HEK293T (cell line): ENCODE measurements around the gene FAM120B.

ENCODE experiments used
- CTCF ChIA-PET: fragments of 350-600 bp; formaldehyde crosslinking; extraction: SDS; loops from one replicate; lab custom pipeline; 2021; ENCODE audit warnings: antibody characterized with exemption, inconsistent platforms; lab: Yijun Ruan, JAX
- POLR2A ChIA-PET: fragments of 350-600 bp; formaldehyde crosslinking; extraction: SDS; loops from one replicate; lab custom pipeline; 2020; ENCODE audit warnings: antibody characterized with exemption, inconsistent platforms; lab: Yijun Ruan, JAX
- DNase-seq: peaks from one replicate; pipeline ENCODE4 v3.0.0; 2012; ENCODE audit warnings: mixed read lengths; ENCODE audit errors: extremely low spot score
- ARNT ChIP-seq: fragments of 450-650 bp; IDR thresholded peaks from 2 replicates; pipeline ENCODE4 v1.6.1; 2017; ENCODE audit warnings: mild to moderate bottlenecking
- BHLHE40 ChIP-seq: fragments of 450-650 bp; IDR thresholded peaks from 2 replicates; pipeline ENCODE4 v1.6.1; 2016; ENCODE audit warnings: mild to moderate bottlenecking, moderate library complexity, borderline replicate concordance
- CTBP1 ChIP-seq: fragments of 450-650 bp; IDR thresholded peaks from 2 replicates; pipeline ENCODE4 v1.6.1; 2016; ENCODE audit warnings: borderline replicate concordance
- ELF4 ChIP-seq: fragments of 450-650 bp; IDR thresholded peaks from 2 replicates; pipeline ENCODE4 v1.6.1; 2017; ENCODE audit warnings: antibody characterized with exemption
- FOXA1 ChIP-seq: fragments of 450-650 bp; IDR thresholded peaks from 2 replicates; pipeline ENCODE4 v1.6.1; 2016; ENCODE audit warnings: mild to moderate bottlenecking
- FOXK2 ChIP-seq: fragments of 450-650 bp; IDR thresholded peaks from 2 replicates; pipeline ENCODE4 v1.6.1; 2016; ENCODE audit warnings: mild to moderate bottlenecking
- FOXM1 ChIP-seq: fragments of 450-650 bp; IDR thresholded peaks from 2 replicates; pipeline ENCODE4 v1.6.1; 2017; ENCODE audit warnings: mild to moderate bottlenecking, borderline replicate concordance
- HDGF ChIP-seq: fragments of 450-650 bp; IDR thresholded peaks from 2 replicates; pipeline ENCODE4 v1.6.1; 2017; ENCODE audit warnings: antibody characterized with exemption, borderline replicate concordance
- L3MBTL2 ChIP-seq: fragments of 450-650 bp; conservative IDR thresholded peaks from 2 replicates; pipeline ENCODE4 v1.6.1; 2016; ENCODE audit warnings: mild to moderate bottlenecking
- LEF1 ChIP-seq: fragments of 450-650 bp; IDR thresholded peaks from 2 replicates; pipeline ENCODE4 v1.6.1; 2017; ENCODE audit warnings: mild to moderate bottlenecking, borderline replicate concordance
- NFRKB ChIP-seq: fragments of 450-650 bp; IDR thresholded peaks from 2 replicates; pipeline ENCODE4 v1.6.1; 2016; ENCODE audit warnings: mild to moderate bottlenecking, moderate library complexity
- PKNOX1 ChIP-seq: fragments of 450-650 bp; IDR thresholded peaks from 2 replicates; pipeline ENCODE4 v1.6.1; 2016
- SP1 ChIP-seq: fragments of 450-650 bp; IDR thresholded peaks from 2 replicates; pipeline ENCODE4 v1.6.1; 2017
- SUZ12 ChIP-seq: fragments of 450-650 bp; IDR thresholded peaks from 2 replicates; pipeline ENCODE4 v1.6.1; 2016; ENCODE audit warnings: mild to moderate bottlenecking
- TARDBP ChIP-seq: fragments of 450-650 bp; IDR thresholded peaks from 2 replicates; pipeline ENCODE4 v1.6.1; 2016
- ZNF384 ChIP-seq: fragments of 450-650 bp; IDR thresholded peaks from 2 replicates; pipeline ENCODE4 v1.6.1; 2016

The FAM120B gene

GRCh38 chr6:170269846-170270541 lies 36.6 kb upstream of the FAM120B start:
- no peak for TF ChIP-seq FOXK2
- no peak for TF ChIP-seq SP1
- TF ChIP-seq SUZ12 = no peak
- no peak for TF ChIP-seq CTBP1
- ChIA-PET CTCF (no interaction called here), POLR2A (no interaction called here)
- DNase-seq = no peak

- POLR2A ChIA-PET = no interaction called here
- TF ChIP-seq SUZ12 = no peak
- no peak for TF ChIP-seq NFRKB
- no peak for TF ChIP-seq FOXM1
- TF ChIP-seq FOXK2 = no peak
- no peak for TF ChIP-seq CTBP1
- no peak for TF ChIP-seq SP1
- no peak for TF ChIP-seq TARDBP
- no peak for TF ChIP-seq ELF4
- TF ChIP-seq FOXA1 = no peak
- CTCF ChIA-PET = no interaction called here
- DNase-seq = no peak
Measured at GRCh38 chr6:170270984-170271593, 35.5 kb upstream of the FAM120B start.

- TF ChIP-seq FOXM1 (no peak), LEF1 (no peak), ZNF384 (no peak), SUZ12 (no peak), FOXK2 (no peak), CTBP1 (no peak)
- DNase-seq = no peak
- POLR2A ChIA-PET = no interaction called here
- CTCF ChIA-PET = no interaction called here
Measured at GRCh38 chr6:170271771-170272314, 34.7 kb upstream of the FAM120B start.

- DNase-seq = no peak
- ChIA-PET CTCF (no interaction called here), POLR2A (no interaction called here)
- TF ChIP-seq PKNOX1 (no peak), HDGF (no peak), LEF1 (no peak), ZNF384 (no peak), L3MBTL2 (no peak), CTBP1 (no peak), ELF4 (no peak), BHLHE40 (no peak), FOXA1 (no peak)
Measured at GRCh38 chr6:170272341-170273065, 34.1 kb upstream of the FAM120B start.

- ChIA-PET POLR2A (no interaction called here), CTCF (no interaction called here)
- no peak for DNase-seq
- TF ChIP-seq FOXA1 (no peak), LEF1 (no peak), ELF4 (no peak), NFRKB (no peak), FOXM1 (no peak), CTBP1 (no peak), HDGF (no peak)
Measured at GRCh38 chr6:170273191-170273590, 33.4 kb upstream of the FAM120B start.

- ChIA-PET POLR2A (no interaction called here), CTCF (no interaction called here)
- DNase-seq = no peak
- TF ChIP-seq HDGF (no peak), FOXM1 (no peak), FOXA1 (no peak), LEF1 (no peak), PKNOX1 (no peak)
Measured at GRCh38 chr6:170273681-170274080, 32.9 kb upstream of the FAM120B start.

- POLR2A ChIA-PET = no interaction called here
- CTCF ChIA-PET = no interaction called here
- no peak for DNase-seq
- TF ChIP-seq CTBP1 (no peak), LEF1 (no peak), NFRKB (no peak), L3MBTL2 (no peak), ARNT (no peak), ZNF384 (no peak), HDGF (no peak), FOXM1 (no peak), ELF4 (no peak), SP1 (no peak), FOXK2 (no peak), TARDBP (no peak), SUZ12 (no peak), FOXA1 (no peak), BHLHE40 (no peak), PKNOX1 (no peak)
Measured at GRCh38 chr6:170274713-170275560, 31.6 kb upstream of the FAM120B start.
